ENCODE measurements around the gene PUS1. TPM values are rescaled to one million over a fixed set of nuclear protein-coding genes. Genes with fewer than 3 reads are reported as not detected.

The PUS1 gene
- total and polyA plus RNA-seq, 2 of the 4 experiments (the other 2 are of a cell fraction): 14.0 to 36.7 TPM

GRCh38 chr12:131983554-131983953, 54.5 kb downstream of the PUS1 start:
- no peak overlapping the region for H3K4me3 ChIP-seq (ENCODE audit: insufficient read depth, low read depth, low read length)
- H3K14ac ChIP-seq (replicated peaks; ENCODE audit: low read depth, low read length): no peak overlapping the region
- no peak overlapping the region for H3K18ac ChIP-seq (ENCODE audit: low read depth, low read length)
- no peak for TF ChIP-seq SMC3 (IDR thresholded peaks at IDR 0.05; ENCODE audit: low read depth, low read length)
- no peak for TF ChIP-seq RAD21 (IDR thresholded peaks at IDR 0.05; ENCODE audit: low read length)
- TF ChIP-seq ELK1 (IDR thresholded peaks at IDR 0.05; ENCODE audit: borderline replicate concordance, low read depth, low read length): no peak
- dilution Hi-C loops (cut with HindIII; ENCODE audit: low sequenced_read_pairs, unreplicated experiment): no loop called here
- BruUV-seq (replicated peaks): no TSS peak
- H3K27me3 ChIP-seq (ENCODE audit: control insufficient read depth, insufficient read depth, low read length): no peaks in the 10 kb centered on the region
- DNase-seq (no peak), ATAC-seq (ENCODE audit: low read depth) (no peak)
- intact Hi-C loops (cut with micrococcal nuclease): no loop called here
- H3K4me2 ChIP-seq (ENCODE audit: low read depth, low read length): no peak overlapping the region
- H3K79me1 ChIP-seq (ENCODE audit: low read depth in 1 of 2, low read length in 2 of 2): peaks cover 14 to 34% of the 10 kb centered on the region in 2 experiments
- H4K20me1 ChIP-seq (ENCODE audit: insufficient read depth, low read length): peaks cover 1% of the 10 kb centered on the region; the same call in 1 of the 2 replicates
- no peak overlapping the region for H3K23ac ChIP-seq (ENCODE audit: low read depth, low read length)
- ChIA-PET POLR2A (ENCODE audit: unreplicated experiment) (no interaction called here), CTCF (no interaction called here)
- no peak overlapping the region for H2AK5ac ChIP-seq (ENCODE audit: low read depth, low read length)
- no peak overlapping the region for H2AFZ ChIP-seq (replicated peaks; ENCODE audit: low read length, poor library complexity)
- H4K8ac ChIP-seq (ENCODE audit: low read depth in 2 of 2, low read length in 2 of 2): no peak overlapping the region
- no peak overlapping the region for H3K56ac ChIP-seq (ENCODE audit: extremely low read depth, insufficient read depth, low read length)
- H3K27ac ChIP-seq (ENCODE audit: insufficient read depth, low read length): no peak overlapping the region
- no peaks in the 10 kb centered on the region for H3K9me3 ChIP-seq (ENCODE audit: control insufficient read depth, insufficient read depth, low read length)
- in situ Hi-C loops (cut with MboI; ENCODE audit: low sequenced_read_pairs): no loop called here
- peaks cover 52% of the 10 kb centered on the region for H3K36me3 ChIP-seq (ENCODE audit: control insufficient read depth, insufficient read depth, low read length)
- H3K4ac ChIP-seq (ENCODE audit: low read depth, low read length): no peak overlapping the region
- H3K4me1 ChIP-seq (ENCODE audit: control insufficient read depth, insufficient read depth, low read length): peaks cover 4% of the 10 kb centered on the region
- 57% methylated on average over 1 of the region's 6 CpGs; no CpG with 5 or more reads in 1 of the 2 experiments for WGBS, 2 experiments (ENCODE audit: extremely low coverage in 2 of 2, insufficient read length in 1 of 2)
- no peak overlapping the region for H2AK9ac ChIP-seq (replicated peaks; ENCODE audit: low read depth, low read length, poor library complexity)
- H3K9me1 ChIP-seq (ENCODE audit: insufficient read depth, low read length): peaks cover 3% of the 10 kb centered on the region; the same call in 1 of the 2 replicates
- H2BK5ac ChIP-seq (ENCODE audit: low read depth, low read length, poor library complexity, severe bottlenecking): no peak overlapping the region
- no peak overlapping the region for H4K5ac ChIP-seq (ENCODE audit: low read depth, low read length)
- no peak overlapping the region for H2BK20ac ChIP-seq (ENCODE audit: low read depth, low read length)
- no peak overlapping the region for H3K9ac ChIP-seq (ENCODE audit: low read depth, low read length)
- H4K91ac ChIP-seq (ENCODE audit: insufficient read depth, low read depth, low read length): no peak overlapping the region
- no peak overlapping the region for H2BK15ac ChIP-seq (ENCODE audit: low read depth, low read length)
- no peak overlapping the region for H2BK120ac ChIP-seq (ENCODE audit: low read depth, low read length)

Data from IMR-90 (cell line).